Right cardiac atrium (tissue), 5 donors: Measurements from ENCODE around the gene ATF7IP. TPM values are rescaled to one million over a fixed set of nuclear protein-coding genes. Genes with fewer than 3 reads are reported as not detected.
"Not testable (repeated sequence)": the region's sequence is repeated elsewhere in the genome, so short reads cannot be mapped to it uniquely, and the experiment has no call there.

Source experiments
- ATAC-seq, 2 donors: fragments of 200-7000 bp; cut with Tn5 transposase; one replicate each; pipeline versions ENCODE4 v1.8.0 to v1.9.1; 2020; ENCODE audit warnings: moderate library complexity in 2 of 2, mild to moderate bottlenecking in 1 of 2
- DNase-seq, 3 donors: peaks; one replicate each; pipeline ENCODE4 v3.0.0-alpha.2; 2020
- H3K27ac ChIP-seq: one replicate; pipeline ENCODE4 v1.5.1; 2013; ENCODE audit warnings: mild to moderate bottlenecking, low read length, control low read depth, moderate library complexity
- H3K27me3 ChIP-seq: one replicate; pipeline ENCODE4 v1.6.1; 2013; ENCODE audit not compliant: control insufficient read depth, insufficient read depth
- H3K4me1 ChIP-seq: one replicate; pipeline ENCODE4 v1.6.1; 2013; ENCODE audit warnings: low read length; ENCODE audit not compliant: control insufficient read depth, insufficient read depth
- H3K4me3 ChIP-seq: one replicate; pipeline ENCODE4 v1.5.1; 2013; ENCODE audit warnings: low read length, control low read depth
- H3K9me3 ChIP-seq: one replicate; pipeline ENCODE4 v1.6.1; 2013; ENCODE audit warnings: low read length; ENCODE audit not compliant: control insufficient read depth
- WGBS: extraction: QIAGEN DNeasy Blood & Tissue Kit; methylation state at CpG from one replicate; pipeline ENCODE4 v1.1.7; 2013; 5-methylcytosine and 5-hydroxymethylcytosine counted together
- intact Hi-C, 4 donors: fragments of 100-400 bp; cut with DNase I; formaldehyde crosslinking; loops; one replicate each; pipeline versions ENCODE4 v1.11.0 to v1.14.0; 2022 to 2023
- long read RNA-seq, 4 donors: library from polyadenylated mRNA; unstranded; transcript quantifications; one replicate each; pipeline ENCODE4 v2.0.0, GENCODE V29; 2020 to 2021
- polyA plus RNA-seq: library from polyadenylated mRNA; stranded (reverse); fragments of 200-250 nt; gene quantifications from one replicate; pipeline ENCODE4 v1.2.3, GENCODE V29; 2013
- total RNA-seq, 4 donors: library from RNA; stranded (reverse); fragmentation: NEBNext Ultra II Directional; extraction: Animal tissue kit (Norgen Biotek cat#: 25700); gene quantifications; one replicate each; pipeline ENCODE4 v1.2.1, GENCODE V29; 2021
- donor health status: healthy with polysubstance abuse.
- donor health status: DM: no; HTN: yes; CAD: no.
- donor health status: DM: no; HTN: no; CAD: no.
- donor health status: DM: no; HTN: yes; CAD: no; lungs with severe emphysema.
- donor health status: DM: yes; HTN: yes; CAD: no.

ATF7IP gene, protein sequence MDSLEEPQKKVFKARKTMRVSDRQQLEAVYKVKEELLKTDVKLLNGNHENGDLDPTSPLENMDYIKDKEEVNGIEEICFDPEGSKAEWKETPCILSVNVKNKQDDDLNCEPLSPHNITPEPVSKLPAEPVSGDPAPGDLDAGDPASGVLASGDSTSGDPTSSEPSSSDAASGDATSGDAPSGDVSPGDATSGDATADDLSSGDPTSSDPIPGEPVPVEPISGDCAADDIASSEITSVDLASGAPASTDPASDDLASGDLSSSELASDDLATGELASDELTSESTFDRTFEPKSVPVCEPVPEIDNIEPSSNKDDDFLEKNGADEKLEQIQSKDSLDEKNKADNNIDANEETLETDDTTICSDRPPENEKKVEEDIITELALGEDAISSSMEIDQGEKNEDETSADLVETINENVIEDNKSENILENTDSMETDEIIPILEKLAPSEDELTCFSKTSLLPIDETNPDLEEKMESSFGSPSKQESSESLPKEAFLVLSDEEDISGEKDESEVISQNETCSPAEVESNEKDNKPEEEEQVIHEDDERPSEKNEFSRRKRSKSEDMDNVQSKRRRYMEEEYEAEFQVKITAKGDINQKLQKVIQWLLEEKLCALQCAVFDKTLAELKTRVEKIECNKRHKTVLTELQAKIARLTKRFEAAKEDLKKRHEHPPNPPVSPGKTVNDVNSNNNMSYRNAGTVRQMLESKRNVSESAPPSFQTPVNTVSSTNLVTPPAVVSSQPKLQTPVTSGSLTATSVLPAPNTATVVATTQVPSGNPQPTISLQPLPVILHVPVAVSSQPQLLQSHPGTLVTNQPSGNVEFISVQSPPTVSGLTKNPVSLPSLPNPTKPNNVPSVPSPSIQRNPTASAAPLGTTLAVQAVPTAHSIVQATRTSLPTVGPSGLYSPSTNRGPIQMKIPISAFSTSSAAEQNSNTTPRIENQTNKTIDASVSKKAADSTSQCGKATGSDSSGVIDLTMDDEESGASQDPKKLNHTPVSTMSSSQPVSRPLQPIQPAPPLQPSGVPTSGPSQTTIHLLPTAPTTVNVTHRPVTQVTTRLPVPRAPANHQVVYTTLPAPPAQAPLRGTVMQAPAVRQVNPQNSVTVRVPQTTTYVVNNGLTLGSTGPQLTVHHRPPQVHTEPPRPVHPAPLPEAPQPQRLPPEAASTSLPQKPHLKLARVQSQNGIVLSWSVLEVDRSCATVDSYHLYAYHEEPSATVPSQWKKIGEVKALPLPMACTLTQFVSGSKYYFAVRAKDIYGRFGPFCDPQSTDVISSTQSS
- total RNA-seq (10 to 100 TPM; 61.4 to 77.7 (median 74.6) TPM), polyA plus RNA-seq (13.3 TPM)
- long read RNA-seq, donor 1, full-length matches to known transcripts: 9 of 26 reads
- long read RNA-seq, donor 1, partial matches to known transcripts: 10 of 26 reads
- long read RNA-seq, donor 1, other reads (novel, unspliced or antisense): 7 of 26 reads
- long read RNA-seq, donor 2, full-length matches to known transcripts: 2 of 5 reads
- long read RNA-seq, donor 2, partial matches to known transcripts: 1 of 5 reads
- long read RNA-seq, donor 2, other reads (novel, unspliced or antisense): 2 of 5 reads
- long read RNA-seq, donor 3, full-length matches to known transcripts: 12 of 28 reads
- long read RNA-seq, donor 3, partial matches to known transcripts: 9 of 28 reads
- long read RNA-seq, donor 3, other reads (novel, unspliced or antisense): 7 of 28 reads
- long read RNA-seq, donor 4, full-length matches to known transcripts: 2 of 8 reads
- long read RNA-seq, donor 4, partial matches to known transcripts: 2 of 8 reads
- long read RNA-seq, donor 4, other reads (novel, unspliced or antisense): 4 of 8 reads

DNA sequence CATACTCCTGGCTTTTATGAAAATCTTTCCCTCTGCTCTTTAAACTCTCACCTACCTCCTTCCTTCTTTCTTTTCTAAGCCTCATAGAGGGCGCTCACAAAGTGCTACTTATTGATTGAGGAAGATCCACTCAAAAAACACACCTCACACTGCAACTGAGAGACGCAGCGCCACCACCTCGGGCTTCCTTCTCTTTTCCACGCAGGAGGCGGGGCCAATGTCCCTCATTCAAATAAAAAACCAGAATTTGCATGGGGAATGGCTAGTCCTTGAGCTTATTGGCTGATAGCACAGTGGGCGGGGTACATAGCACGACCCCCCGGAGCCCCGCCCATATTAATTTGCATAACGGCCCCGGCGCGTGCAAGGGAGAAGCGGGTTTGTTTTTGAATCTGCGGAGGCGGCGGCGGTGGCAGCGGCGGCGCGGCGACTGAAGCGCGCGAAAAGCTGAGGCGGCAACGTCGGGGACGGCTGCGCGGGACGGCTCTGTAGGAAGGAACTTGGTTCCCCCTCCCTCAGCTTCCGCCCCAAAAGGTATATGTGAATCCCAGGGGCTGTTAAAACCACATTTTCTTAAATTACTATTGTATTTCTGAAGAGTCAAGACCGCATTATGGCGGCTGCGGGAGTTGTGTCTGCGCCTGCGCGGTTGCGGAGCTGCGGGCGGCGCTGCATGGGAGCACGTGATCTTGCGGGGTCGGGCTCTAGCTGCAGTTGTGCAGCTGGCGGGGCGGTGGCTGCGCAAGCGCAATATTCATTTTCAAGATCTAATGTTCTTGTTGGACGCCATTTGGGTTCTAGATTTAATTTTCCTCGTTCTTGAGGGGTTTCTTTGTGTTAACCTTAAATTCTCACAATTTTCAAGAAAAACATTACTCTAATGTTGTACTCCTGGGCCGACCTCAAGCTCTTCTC lies at the start of gene ATF7IP:
TSS of gene ATF7IP (plus strand) at position 389 of the 915 bp plus-strand sequence. CDS start 58,234 bp downstream, outside the sequence.
- under 1% methylated on average over 55 of the region's 55 CpGs for WGBS
- peak within 1 kb of the TSS; percentile 80 for H3K4me3 ChIP-seq
- intact Hi-C loops: loop anchor here in 3 of 4 donors (2.0 to 5.0 kb wide), 3 partner anchors 105 to 108 kb away; no protein-coding TSS in a partner anchor
- H3K27ac ChIP-seq: peak within 1 kb of the TSS; percentile 100
- H3K4me1 ChIP-seq: no peaks in the 10 kb centered on the region
- DNase-seq (peak; percentile 97 to 98 (median 97)), ATAC-seq (peak; percentile 99)
- H3K27me3 ChIP-seq: no peaks in the 10 kb centered on the region
- H3K9me3 ChIP-seq: no peaks in the 10 kb centered on the region

DNA sequence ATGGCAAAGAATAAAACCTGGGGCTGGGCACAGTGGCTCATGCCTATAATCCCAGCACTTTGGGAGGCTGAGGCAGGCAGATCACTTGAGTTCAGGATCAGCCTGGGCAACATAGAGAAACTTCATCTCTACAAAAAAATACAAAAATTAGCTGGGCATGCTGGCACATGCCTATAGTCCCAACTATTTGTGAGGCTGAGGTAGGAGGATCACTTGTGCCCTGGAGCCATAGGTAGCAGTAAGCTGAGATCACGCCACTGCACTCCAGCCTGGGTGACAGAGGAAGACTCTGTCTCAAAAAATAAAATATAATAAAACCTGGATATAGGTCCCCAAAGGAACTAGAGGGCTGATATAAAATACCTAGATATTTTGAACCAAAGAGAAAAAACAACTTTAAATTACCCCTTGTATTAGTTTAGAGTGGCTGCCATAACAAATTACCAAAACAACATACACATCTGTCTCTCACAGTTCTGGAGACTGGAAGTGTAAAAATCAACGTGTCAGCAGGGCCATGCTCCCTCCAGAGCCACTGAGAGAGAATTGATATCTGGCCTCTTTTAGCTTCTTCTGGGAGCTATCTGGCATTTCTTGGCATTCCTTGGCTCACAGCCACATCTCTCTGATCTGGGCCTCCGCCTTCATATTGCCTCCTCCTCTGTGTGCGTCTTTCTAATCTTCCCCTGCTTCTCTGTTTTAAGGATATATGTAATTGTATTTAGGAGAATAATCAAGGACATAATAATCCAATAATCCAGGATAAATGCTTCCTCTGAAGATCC lies 47.9 kb upstream of the ATF7IP start:
- WGBS: 72% methylated on average over 4 of the region's 4 CpGs

DNA sequence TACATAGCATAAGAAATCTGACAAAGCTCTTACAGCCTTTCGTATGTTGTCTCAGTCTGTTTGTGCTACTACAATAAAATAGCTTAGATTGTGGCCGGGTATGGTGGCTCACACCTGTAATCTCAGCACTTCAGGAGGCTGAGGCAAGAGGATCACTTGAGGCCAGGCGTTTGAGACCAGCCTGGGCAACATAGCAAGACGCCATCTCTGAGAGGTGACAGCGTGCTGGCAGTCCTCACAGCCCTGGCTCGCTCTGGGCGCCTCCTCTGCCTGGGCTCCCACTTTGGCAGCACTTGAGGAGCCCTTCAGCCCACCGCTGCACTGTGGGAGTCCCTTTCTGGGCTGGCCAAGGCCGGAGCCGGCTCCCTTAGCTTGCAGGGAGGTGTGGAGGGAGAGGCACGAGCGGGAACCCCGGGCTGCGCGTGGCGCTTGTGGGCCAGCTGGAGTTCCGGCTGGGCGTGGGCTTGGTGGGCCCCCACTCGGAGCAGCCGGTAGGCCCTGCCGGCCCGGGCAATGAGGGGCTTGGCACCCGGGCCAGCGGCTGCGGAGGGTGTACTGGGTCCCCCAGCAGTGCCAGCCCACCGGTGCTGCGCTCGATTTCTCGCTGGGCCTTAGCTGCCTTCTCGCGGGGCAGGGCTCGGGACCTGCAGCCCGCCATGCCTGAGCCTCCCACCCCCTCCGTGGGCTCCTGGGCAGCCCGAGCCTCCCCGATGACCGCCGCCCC lies 45.6 kb upstream of the ATF7IP start:
- H3K9me3 ChIP-seq: not testable (repeated sequence)

More for the DNA sequence above, 47.9 kb upstream of the ATF7IP start:
- Histone ChIP-seq H3K27me3 (no peaks in the 10 kb centered on the region), H3K4me3 (no peak overlapping the region), H3K9me3 (no peaks in the 10 kb centered on the region), H3K4me1 (no peaks in the 10 kb centered on the region), H3K27ac (no peak overlapping the region)
- intact Hi-C loops: no loop called here
- ATAC-seq: no peak
- DNase-seq: no peak

DNA sequence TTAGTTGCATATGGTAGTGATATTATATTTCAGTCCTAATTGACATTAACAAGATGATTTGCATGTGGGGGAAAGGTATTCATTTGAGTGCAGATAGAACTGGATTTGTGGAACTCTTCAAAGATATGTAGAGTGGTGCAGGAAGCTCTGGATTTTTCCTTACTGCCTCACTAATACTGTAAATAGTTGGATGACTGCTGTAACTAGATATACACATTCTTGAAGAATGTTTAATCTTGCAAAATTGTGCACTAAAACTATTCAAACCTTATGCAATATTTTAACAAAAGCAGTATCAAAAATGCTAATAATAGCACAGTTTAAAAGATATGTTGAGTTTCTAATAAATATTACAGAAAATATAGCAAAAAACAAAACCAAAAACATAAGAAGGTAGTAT lies 43.1 kb upstream of the ATF7IP start:
- intact Hi-C loops: no loop called here
- no peak for DNase-seq
- Histone ChIP-seq H3K4me1 (no peaks in the 10 kb centered on the region), H3K4me3 (no peak overlapping the region), H3K9me3 (no peaks in the 10 kb centered on the region), H3K27me3 (no peaks in the 10 kb centered on the region), H3K27ac (no peak overlapping the region)
- ATAC-seq: no peak

More for the DNA sequence above, 45.6 kb upstream of the ATF7IP start:
- intact Hi-C loops, H3K27ac ChIP-seq, H3K4me3 ChIP-seq, DNase-seq, H3K27me3 ChIP-seq, ATAC-seq, H3K4me1 ChIP-seq: not testable (repeated sequence)
- WGBS: 93% methylated on average over 38 of the region's 38 CpGs

DNA sequence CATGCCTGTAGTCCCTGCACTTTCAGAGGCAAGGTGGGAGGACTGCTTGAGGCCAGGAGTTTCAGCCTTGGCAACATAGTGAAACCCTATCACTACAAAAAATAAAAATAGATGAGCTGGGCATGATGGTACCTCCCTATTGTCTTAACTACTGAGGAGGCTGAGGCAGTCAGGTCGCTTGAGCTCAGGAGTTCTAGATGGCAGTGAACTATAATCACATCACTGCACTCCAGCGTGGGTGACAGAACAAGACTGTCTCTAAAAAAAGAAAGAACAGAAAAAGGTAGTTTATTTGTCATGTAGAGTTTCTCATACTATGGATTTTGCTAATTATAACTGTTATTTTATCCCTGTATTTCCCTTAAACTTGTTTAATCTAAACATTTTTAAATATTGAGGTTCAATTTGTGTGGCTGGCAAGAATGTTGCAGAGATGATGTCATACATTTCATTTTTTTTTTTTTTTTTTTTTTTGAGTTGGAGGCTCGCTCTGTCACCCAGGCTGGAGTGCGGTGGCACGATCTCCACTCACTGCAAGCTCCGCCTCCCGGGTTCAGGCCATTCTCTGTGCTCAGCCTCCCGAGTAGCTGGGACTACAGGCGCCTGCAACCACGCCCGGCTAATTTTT lies 39.7 kb upstream of the ATF7IP start:
- no peak overlapping the region for H3K27ac ChIP-seq
- H3K4me1 ChIP-seq: no peaks in the 10 kb centered on the region
- intact Hi-C loops: no loop called here
- H3K4me3 ChIP-seq: no peak overlapping the region
- H3K9me3 ChIP-seq: no peaks in the 10 kb centered on the region
- WGBS: 89% methylated on average over 11 of the region's 11 CpGs
- H3K27me3 ChIP-seq: no peaks in the 10 kb centered on the region
- ATAC-seq (no peak), DNase-seq (no peak)

DNA sequence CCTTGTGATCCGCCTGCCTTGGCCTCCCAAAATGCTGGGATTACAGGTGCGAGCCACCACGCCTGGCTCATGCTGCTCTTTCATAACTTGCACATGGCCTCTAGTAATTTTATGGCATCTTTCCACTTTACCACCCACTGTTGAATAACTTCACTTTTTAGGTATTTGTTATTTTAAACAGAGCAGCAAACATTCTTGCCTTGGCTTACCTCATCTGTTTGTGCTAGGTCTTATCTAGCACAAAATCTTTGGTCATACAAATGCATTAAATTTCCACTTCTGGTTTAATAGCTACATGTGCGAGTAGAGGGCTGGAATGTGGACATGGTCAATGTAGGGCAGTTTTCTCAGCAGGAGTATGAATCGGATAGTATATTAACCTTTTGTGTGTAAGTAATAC lies 38.8 kb upstream of the ATF7IP start:
- Histone ChIP-seq H3K9me3 (no peaks in the 10 kb centered on the region), H3K4me3 (no peak overlapping the region), H3K27ac (no peak overlapping the region), H3K4me1 (no peaks in the 10 kb centered on the region), H3K27me3 (no peaks in the 10 kb centered on the region)
- ATAC-seq (no peak), DNase-seq (no peak)
- 97% methylated on average over 5 of the region's 5 CpGs for WGBS
- intact Hi-C loops: no loop called here

DNA sequence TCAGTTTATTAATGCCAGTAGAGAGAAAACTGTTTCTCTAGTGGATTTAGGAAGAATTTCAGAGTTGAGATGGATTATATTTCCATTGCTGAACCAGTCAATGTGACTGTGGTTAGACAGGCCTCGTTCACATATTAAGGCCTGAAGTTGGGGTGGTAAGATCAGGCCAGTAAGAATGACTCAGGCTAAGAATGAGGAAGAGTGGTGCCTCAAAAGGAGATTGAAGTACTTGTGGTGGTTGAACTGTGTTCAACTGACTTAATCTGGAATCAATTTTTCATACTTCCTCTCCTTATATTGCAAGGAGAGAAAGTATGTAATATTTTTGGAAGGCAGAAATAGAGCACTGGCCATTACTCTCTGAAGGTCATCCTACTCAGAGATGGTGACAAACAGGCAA lies 37.8 kb upstream of the ATF7IP start:
- H3K27ac ChIP-seq: no peak overlapping the region
- H3K27me3 ChIP-seq: no peaks in the 10 kb centered on the region
- no peak for ATAC-seq
- no peaks in the 10 kb centered on the region for H3K4me1 ChIP-seq
- H3K4me3 ChIP-seq: no peak overlapping the region
- intact Hi-C loops: no loop called here
- no peak for DNase-seq
- H3K9me3 ChIP-seq: no peaks in the 10 kb centered on the region
- 63% methylated on average over 1 of the region's 1 CpG for WGBS

DNA sequence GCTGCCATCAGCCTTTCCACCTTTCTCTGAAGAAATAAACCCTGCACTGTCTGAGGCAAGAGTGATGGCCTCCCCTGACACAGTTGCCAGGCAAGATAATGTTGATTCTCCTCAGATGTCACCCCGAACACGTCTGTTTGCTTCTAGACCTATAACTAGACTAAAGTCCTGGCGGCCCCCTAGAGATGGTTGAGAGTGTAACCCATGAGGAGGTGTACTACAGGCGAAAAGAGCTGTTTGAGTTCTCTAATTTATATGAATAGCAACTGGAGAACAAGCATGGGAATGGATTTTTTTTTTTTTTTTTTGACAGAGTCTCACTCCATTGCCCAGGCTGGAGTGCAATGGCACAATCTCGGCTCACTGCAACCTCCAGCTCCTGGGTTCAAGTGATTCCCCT lies 33.0 kb upstream of the ATF7IP start:
- ATAC-seq (no peak), DNase-seq (no peak)

More for the DNA sequence above, 33.0 kb upstream of the ATF7IP start:
- H3K4me3 ChIP-seq: no peak overlapping the region
- H3K4me1 ChIP-seq: no peaks in the 10 kb centered on the region
- no peaks in the 10 kb centered on the region for H3K27me3 ChIP-seq
- H3K27ac ChIP-seq: no peak overlapping the region
- WGBS: 87% methylated on average over 5 of the region's 5 CpGs
- intact Hi-C loops: no loop called here
- H3K9me3 ChIP-seq: no peaks in the 10 kb centered on the region
